ENCODE measurements around the gene MCU.

DNA sequence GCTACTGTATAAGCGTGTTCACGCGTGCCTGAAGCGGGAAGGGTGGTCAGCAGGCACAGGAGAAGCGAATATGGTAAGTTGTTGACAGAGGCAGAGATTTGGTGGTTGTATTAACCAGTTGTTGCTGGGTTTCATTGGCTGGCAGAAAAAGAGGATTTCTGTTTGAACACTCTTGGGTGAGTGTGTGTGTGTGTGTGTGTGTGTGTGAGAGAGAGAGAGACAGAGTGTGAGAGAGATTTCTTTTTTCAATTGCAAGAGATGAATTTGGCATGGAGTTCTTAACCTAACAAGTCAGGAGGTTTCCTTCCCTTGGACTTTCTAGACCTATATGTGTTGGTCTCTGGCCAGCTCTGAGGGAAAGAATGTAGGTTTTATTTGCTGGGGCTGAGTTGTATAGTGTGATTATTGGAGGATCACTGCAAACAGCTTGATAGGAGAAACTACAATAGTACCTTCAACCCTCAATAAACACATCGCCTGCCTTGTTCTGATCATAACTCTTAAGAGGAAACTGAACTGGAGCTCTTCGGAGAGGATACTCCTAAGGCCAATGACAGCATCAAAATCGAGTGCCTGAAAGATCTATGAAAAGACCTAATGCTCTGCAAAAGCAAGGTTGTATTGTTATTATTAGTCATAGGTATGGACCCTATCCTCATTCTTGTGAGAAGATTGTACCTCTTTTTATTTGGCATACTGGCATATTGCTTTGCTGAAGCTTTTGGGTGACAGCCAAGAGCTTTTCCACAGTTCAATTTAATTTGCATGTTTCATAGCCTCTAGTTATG is 1.2 kb downstream of the MCU start:
- TF ChIP-seq, protein P1, sequence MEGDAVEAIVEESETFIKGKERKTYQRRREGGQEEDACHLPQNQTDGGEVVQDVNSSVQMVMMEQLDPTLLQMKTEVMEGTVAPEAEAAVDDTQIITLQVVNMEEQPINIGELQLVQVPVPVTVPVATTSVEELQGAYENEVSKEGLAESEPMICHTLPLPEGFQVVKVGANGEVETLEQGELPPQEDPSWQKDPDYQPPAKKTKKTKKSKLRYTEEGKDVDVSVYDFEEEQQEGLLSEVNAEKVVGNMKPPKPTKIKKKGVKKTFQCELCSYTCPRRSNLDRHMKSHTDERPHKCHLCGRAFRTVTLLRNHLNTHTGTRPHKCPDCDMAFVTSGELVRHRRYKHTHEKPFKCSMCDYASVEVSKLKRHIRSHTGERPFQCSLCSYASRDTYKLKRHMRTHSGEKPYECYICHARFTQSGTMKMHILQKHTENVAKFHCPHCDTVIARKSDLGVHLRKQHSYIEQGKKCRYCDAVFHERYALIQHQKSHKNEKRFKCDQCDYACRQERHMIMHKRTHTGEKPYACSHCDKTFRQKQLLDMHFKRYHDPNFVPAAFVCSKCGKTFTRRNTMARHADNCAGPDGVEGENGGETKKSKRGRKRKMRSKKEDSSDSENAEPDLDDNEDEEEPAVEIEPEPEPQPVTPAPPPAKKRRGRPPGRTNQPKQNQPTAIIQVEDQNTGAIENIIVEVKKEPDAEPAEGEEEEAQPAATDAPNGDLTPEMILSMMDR (IDR thresholded peaks at IDR 0.05): no peak
- TF ChIP-seq EP300 (IDR thresholded peaks at IDR 0.05) (no peak), POLR2AphosphoS5 (IDR thresholded peaks at IDR 0.05) (no peak)
